Astrocyte (in vitro differentiated cells and primary cell): Measurements from ENCODE around the gene ZER1.

Source experiments
- EZH2 ChIP-seq: IDR thresholded peaks from 2 replicates; pipeline ENCODE4 v1.6.1; 2012; ENCODE audit warnings: mild to moderate bottlenecking, low read length, inconsistent platforms; ENCODE audit not compliant: insufficient read depth
- TF ChIP-seq, protein P1 (sequence below): IDR thresholded peaks from 2 replicates; pipeline ENCODE4 v1.5.1; 2011; ENCODE audit warnings: low read depth, mild to moderate bottlenecking, inconsistent platforms, low read length, moderate library complexity; ENCODE audit not compliant: insufficient read depth

DNA sequence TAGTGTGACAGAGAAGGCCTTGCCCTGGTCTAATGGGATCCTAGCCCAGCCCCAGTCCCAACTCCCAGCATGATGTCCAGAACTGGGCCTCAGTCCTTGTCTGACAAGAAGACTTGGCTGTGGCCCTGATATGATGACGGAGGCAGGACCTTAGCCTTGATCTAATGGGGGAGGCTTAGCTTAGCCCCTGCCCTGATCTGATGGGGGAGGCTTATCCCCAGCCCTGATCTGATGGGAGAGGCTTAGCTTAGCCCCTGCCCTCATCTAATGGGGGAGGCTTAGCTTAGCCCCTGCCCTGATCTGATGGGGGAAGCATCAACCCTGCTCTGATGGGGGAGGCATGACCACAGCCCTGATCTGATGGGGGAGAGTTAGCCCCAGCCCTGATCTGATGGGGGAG is 65.7 kb downstream of the ZER1 start:
- TF ChIP-seq, protein P1, sequence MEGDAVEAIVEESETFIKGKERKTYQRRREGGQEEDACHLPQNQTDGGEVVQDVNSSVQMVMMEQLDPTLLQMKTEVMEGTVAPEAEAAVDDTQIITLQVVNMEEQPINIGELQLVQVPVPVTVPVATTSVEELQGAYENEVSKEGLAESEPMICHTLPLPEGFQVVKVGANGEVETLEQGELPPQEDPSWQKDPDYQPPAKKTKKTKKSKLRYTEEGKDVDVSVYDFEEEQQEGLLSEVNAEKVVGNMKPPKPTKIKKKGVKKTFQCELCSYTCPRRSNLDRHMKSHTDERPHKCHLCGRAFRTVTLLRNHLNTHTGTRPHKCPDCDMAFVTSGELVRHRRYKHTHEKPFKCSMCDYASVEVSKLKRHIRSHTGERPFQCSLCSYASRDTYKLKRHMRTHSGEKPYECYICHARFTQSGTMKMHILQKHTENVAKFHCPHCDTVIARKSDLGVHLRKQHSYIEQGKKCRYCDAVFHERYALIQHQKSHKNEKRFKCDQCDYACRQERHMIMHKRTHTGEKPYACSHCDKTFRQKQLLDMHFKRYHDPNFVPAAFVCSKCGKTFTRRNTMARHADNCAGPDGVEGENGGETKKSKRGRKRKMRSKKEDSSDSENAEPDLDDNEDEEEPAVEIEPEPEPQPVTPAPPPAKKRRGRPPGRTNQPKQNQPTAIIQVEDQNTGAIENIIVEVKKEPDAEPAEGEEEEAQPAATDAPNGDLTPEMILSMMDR: no peak
- TF ChIP-seq EZH2: no peak
